Measurements from ENCODE around the gene PTPRO.
A peak's percentile ranks its signal among the peaks of the same experiment; 100 is the strongest.
"Not testable (repeated sequence)": the region's sequence is repeated elsewhere in the genome, so short reads cannot be mapped to it uniquely, and the experiment has no call there.

The PTPRO gene

GRCh38 chr12:15608941-15609340 is 286.6 kb downstream of the PTPRO start:
- DNase-seq: no peak

GRCh38 chr12:15613981-15614380 is 291.7 kb downstream of the PTPRO start:
- DNase-seq: no peak

- not testable (repeated sequence) for DNase-seq
Observed at GRCh38 chr12:15616495-15616894, 294.2 kb downstream of the PTPRO start.

GRCh38 chr12:15620741-15621539 is 298.6 kb downstream of the PTPRO start:
- DNase-seq: no peak

GRCh38 chr12:15625075-15625474 is 302.8 kb downstream of the PTPRO start:
- no peak for DNase-seq

- DNase-seq: no peak
Observed at GRCh38 chr12:15627995-15628945, 306.0 kb downstream of the PTPRO start.

GRCh38 chr12:15629108-15629507 is 306.8 kb downstream of the PTPRO start:
- DNase-seq: peak; percentile 51

- DNase-seq: no peak
Observed at GRCh38 chr12:15629761-15630160, 307.5 kb downstream of the PTPRO start.

- DNase-seq: no peak
Observed at GRCh38 chr12:15631007-15631715, 308.9 kb downstream of the PTPRO start.

GRCh38 chr12:15632708-15633107 is 310.4 kb downstream of the PTPRO start:
- DNase-seq: no peak

GRCh38 chr12:15633201-15633600 is 310.9 kb downstream of the PTPRO start:
- DNase-seq: no peak

- DNase-seq: no peak
Observed at GRCh38 chr12:15634010-15634683, 311.8 kb downstream of the PTPRO start.

- no peak for DNase-seq
Observed at GRCh38 chr12:15636060-15636890, 314.0 kb downstream of the PTPRO start.

- DNase-seq: no peak
Observed at GRCh38 chr12:15638231-15638630, 315.9 kb downstream of the PTPRO start.

- DNase-seq: no peak
Observed at GRCh38 chr12:15644700-15645099, 322.4 kb downstream of the PTPRO start.

GRCh38 chr12:15646581-15646980 is 324.3 kb downstream of the PTPRO start:
- DNase-seq: no peak

All from NCI-H526 treated with DMSO at 0.1 percent for 48 hours (cell line).